Gastrocnemius medialis (tissue), 4 donors: ENCODE results near the gene HS3ST4. TPM values are rescaled to one million over a fixed set of nuclear protein-coding genes. Genes with fewer than 3 reads are reported as not detected.

ENCODE experiments used
- ATAC-seq, 2 donors: fragments of 150-250 bp; one replicate each; pipeline ENCODE4 v1.9.1; 2016
- DNase-seq, 2 donors: peaks; one replicate each; pipeline ENCODE4 v3.0.0-alpha.2; 2019
- H3K27ac ChIP-seq, 4 donors: fragments of 200-600 bp; sonication (generic); 1 replicate in 1 of 4; 2 replicates in 3 of 4; pipeline ENCODE4 v1.5.1; 2016 to 2018; ENCODE audit warnings: mild to moderate bottlenecking in 2 of 4, moderate library complexity in 1 of 4
- H3K27me3 ChIP-seq, 3 donors: fragments of 200-600 bp; sonication (generic) in 2 of 3; 1 replicate in 1 of 3; 2 replicates in 2 of 3; pipeline versions ENCODE4 v1.5.1 to v1.6.0; 2016 to 2019; ENCODE audit warnings: mild to moderate bottlenecking in 1 of 3, moderate library complexity in 1 of 3
- H3K36me3 ChIP-seq, 2 donors: fragments of 200-600 bp; sonication (generic) in 1 of 2; one replicate each; pipeline ENCODE4 v1.5.1; 2017 to 2018
- H3K4me1 ChIP-seq, 2 donors: fragments of 200-600 bp; sonication (generic) in 1 of 2; one replicate each; pipeline ENCODE4 v1.5.1; 2016 to 2017; ENCODE audit warnings: mild to moderate bottlenecking in 2 of 2
- H3K4me3 ChIP-seq, 4 donors: fragments of 200-600 bp; sonication (generic) in 3 of 4; 1 replicate in 1 of 4; 2 replicates in 3 of 4; pipeline ENCODE4 v1.5.1; 2016 to 2019; ENCODE audit warnings: mild to moderate bottlenecking in 2 of 4
- H3K9me3 ChIP-seq, 3 donors: fragments of 200-600 bp; sonication (generic) in 2 of 3; 1 replicate in 1 of 3; 2 replicates in 2 of 3; pipeline ENCODE4 v1.5.1; 2016 to 2019
- CTCF ChIP-seq, 5 experiments: fragments of 450-650 bp in 3 of 5; fragments of 200-600 bp in 2 of 5; sonication (generic) in 2 of 5; IDR thresholded peaks in 4 of 5; conservative IDR thresholded peaks in 1 of 5; 1 replicate in 4 of 5; 2 replicates in 1 of 5; pipeline ENCODE4 v1.5.1; 2016 to 2019; ENCODE audit warnings: antibody characterized with exemption in 5 of 5, mild to moderate bottlenecking in 3 of 5, moderate library complexity in 3 of 5
- POLR2A ChIP-seq, 2 donors: fragments of 450-650 bp; IDR thresholded peaks; one replicate each; pipeline ENCODE4 v1.6.1; 2017; ENCODE audit warnings: antibody characterized with exemption in 2 of 2, mild to moderate bottlenecking in 2 of 2, moderate library complexity in 2 of 2
- in situ Hi-C, 4 donors: fragments of 200-750 bp; cut with MboI; loops; one replicate each; pipeline versions ENCODE4 v1.15.0 to v1.8.0; 2017; ENCODE audit warnings: low sequenced_read_pairs in 4 of 4
- intact Hi-C: fragments of 100-400 bp; cut with DNase I; formaldehyde crosslinking; loops from one replicate; pipeline ENCODE4 v1.15.1; 2023; ENCODE audit warnings: low total_unique reads
- total RNA-seq, 4 donors: library from RNA; depleted of rRNA; stranded (reverse); fragments of >200 nt; gene quantifications; one replicate each; pipeline versions ENCODE4 v1.1.0 to v1.2.3, GENCODE V29; 2016

Gene HS3ST4
- total RNA-seq, 4 donors from 2014 or later: not detected

GRCh38 chr16:25799816-25800215 lies 108.1 kb downstream of the HS3ST4 start:
- DNase-seq (no peak), ATAC-seq (no peak)
- intact Hi-C loops (no loop called here), in situ Hi-C loops (no loop called here)
- Histone ChIP-seq H3K27ac (no peak overlapping the region), H3K27me3 (no peaks in the 10 kb centered on the region), H3K4me3 (no peak overlapping the region), H3K36me3 (no peaks in the 10 kb centered on the region), H3K9me3 (no peaks in the 10 kb centered on the region), H3K4me1 (no peaks in the 10 kb centered on the region)
- no peak for TF ChIP-seq POLR2A (IDR thresholded peaks at IDR 0.05)
- TF ChIP-seq CTCF (IDR thresholded peaks at IDR 0.05 in 4 of 5, conservative IDR thresholded peaks at IDR 0.05 in 1 of 5): no peak

GRCh38 chr16:25812215-25812614 lies 120.5 kb downstream of the HS3ST4 start:
- DNase-seq: no peak
- H3K4me3 ChIP-seq: no peak overlapping the region
- no peak for TF ChIP-seq CTCF (IDR thresholded peaks at IDR 0.05 in 4 of 5, conservative IDR thresholded peaks at IDR 0.05 in 1 of 5)
- TF ChIP-seq POLR2A (IDR thresholded peaks at IDR 0.05): no peak
- ATAC-seq: no peak
- intact Hi-C loops (no loop called here), in situ Hi-C loops (no loop called here)
- H3K36me3 ChIP-seq: no peaks in the 10 kb centered on the region
- no peaks in the 10 kb centered on the region for H3K27me3 ChIP-seq
- no peak overlapping the region for H3K27ac ChIP-seq
- no peaks in the 10 kb centered on the region for H3K9me3 ChIP-seq
- no peaks in the 10 kb centered on the region for H3K4me1 ChIP-seq

- in situ Hi-C loops: no loop called here
- no peak for ATAC-seq
Measured at GRCh38 chr16:25817295-25817694, 125.5 kb downstream of the HS3ST4 start.

GRCh38 chr16:25817876-25818275 lies 126.1 kb downstream of the HS3ST4 start:
- TF ChIP-seq CTCF (IDR thresholded peaks at IDR 0.05 in 4 of 5, conservative IDR thresholded peaks at IDR 0.05 in 1 of 5): no peak
- TF ChIP-seq POLR2A (IDR thresholded peaks at IDR 0.05): no peak
- Histone ChIP-seq H3K36me3 (no peaks in the 10 kb centered on the region), H3K27ac (no peak overlapping the region), H3K27me3 (no peaks in the 10 kb centered on the region), H3K4me3 (no peak overlapping the region), H3K9me3 (no peaks in the 10 kb centered on the region), H3K4me1 (no peaks in the 10 kb centered on the region)
- intact Hi-C loops (no loop called here), in situ Hi-C loops (no loop called here)
- DNase-seq: no peak
- no peak for ATAC-seq

More at GRCh38 chr16:25817295-25817694, 125.5 kb downstream of the HS3ST4 start:
- Histone ChIP-seq H3K4me1 (no peaks in the 10 kb centered on the region), H3K4me3 (no peak overlapping the region), H3K36me3 (no peaks in the 10 kb centered on the region), H3K9me3 (no peaks in the 10 kb centered on the region), H3K27ac (no peak overlapping the region), H3K27me3 (no peaks in the 10 kb centered on the region)
- TF ChIP-seq CTCF (IDR thresholded peaks at IDR 0.05 in 4 of 5, conservative IDR thresholded peaks at IDR 0.05 in 1 of 5) (no peak), POLR2A (IDR thresholded peaks at IDR 0.05) (no peak)
- DNase-seq: no peak
- intact Hi-C loops: no loop called here

- Histone ChIP-seq H3K9me3 (no peaks in the 10 kb centered on the region), H3K4me3 (no peak overlapping the region), H3K36me3 (no peaks in the 10 kb centered on the region), H3K4me1 (no peaks in the 10 kb centered on the region), H3K27ac (no peak overlapping the region), H3K27me3 (no peaks in the 10 kb centered on the region)
- in situ Hi-C loops (no loop called here), intact Hi-C loops (no loop called here)
- no peak for DNase-seq
- TF ChIP-seq POLR2A (IDR thresholded peaks at IDR 0.05) (no peak), CTCF (IDR thresholded peaks at IDR 0.05 in 4 of 5, conservative IDR thresholded peaks at IDR 0.05 in 1 of 5) (no peak)
- no peak for ATAC-seq
Measured at GRCh38 chr16:25823891-25824290, 132.1 kb downstream of the HS3ST4 start.
